Neural progenitor cell (in vitro differentiated cells): ENCODE data around the gene GRB7. TPM values are rescaled to one million over a fixed set of nuclear protein-coding genes. Genes with fewer than 3 reads are reported as not detected.

Experiments
- DNase-seq: peaks from one replicate; pipeline ENCODE4 v3.0.0-alpha.2; 2016; ENCODE audit warnings: low spot score
- H2AFZ ChIP-seq: fragments of 200-600 bp; sonication (generic); replicated peaks from 2 replicates; pipeline ENCODE4 v1.6.1; 2016; ENCODE audit warnings: antibody characterized with exemption
- H3F3A ChIP-seq: fragments of 200-600 bp; sonication (generic); 2 replicates; pipeline ENCODE4 v1.6.1; 2016; ENCODE audit warnings: antibody characterized with exemption, low read depth
- H3K27ac ChIP-seq: fragments of 200-600 bp; sonication (generic); 2 replicates; pipeline ENCODE4 v1.5.1; 2016; ENCODE audit warnings: mild to moderate bottlenecking
- H3K27me3 ChIP-seq: fragments of 200-600 bp; sonication (generic); 2 replicates; pipeline ENCODE4 v1.6.1; 2016; ENCODE audit warnings: mild to moderate bottlenecking, moderate library complexity
- H3K36me3 ChIP-seq: fragments of 200-600 bp; sonication (generic); 2 replicates; pipeline ENCODE4 v1.5.1; 2016
- H3K4me1 ChIP-seq: fragments of 200-600 bp; sonication (generic); 2 replicates; pipeline ENCODE4 v1.6.1; 2016; ENCODE audit warnings: mixed run types
- H3K4me2 ChIP-seq: fragments of 200-600 bp; sonication (generic); 2 replicates; pipeline ENCODE4 v1.6.1; 2016
- H3K4me3 ChIP-seq: fragments of 200-600 bp; sonication (generic); 2 replicates; pipeline ENCODE4 v1.5.1; 2016
- H3K79me2 ChIP-seq: fragments of 200-600 bp; sonication (generic); 2 replicates; pipeline ENCODE4 v1.6.1; 2016; ENCODE audit warnings: low read depth
- H3K9ac ChIP-seq: fragments of 200-600 bp; sonication (generic); 2 replicates; pipeline ENCODE4 v1.6.1; 2016
- H3K9me3 ChIP-seq: fragments of 200-600 bp; sonication (generic); 2 replicates; pipeline ENCODE4 v1.5.1; 2016; ENCODE audit warnings: low read depth
- H4K20me1 ChIP-seq: fragments of 200-600 bp; sonication (generic); 2 replicates; pipeline ENCODE4 v1.6.1; 2016; ENCODE audit warnings: low read depth
- H3K27ac Mint-ChIP-seq: 3 replicates; pipeline ENCODE4 v1.8.0; 2021; ENCODE audit warnings: mixed read lengths
- H3K27me3 Mint-ChIP-seq: 2 replicates; pipeline ENCODE4 v1.8.0; 2022; ENCODE audit warnings: low read depth, mild to moderate bottlenecking, inconsistent platforms, moderate library complexity, mixed read lengths; ENCODE audit not compliant: insufficient read depth
- H3K36me3 Mint-ChIP-seq: 3 replicates; pipeline ENCODE4 v1.8.0; 2021; ENCODE audit warnings: mixed read lengths
- H3K4me1 Mint-ChIP-seq: 3 replicates; pipeline ENCODE4 v1.8.0; 2021; ENCODE audit warnings: mixed read lengths
- H3K4me3 Mint-ChIP-seq: 3 replicates; pipeline ENCODE4 v1.8.0; 2021; ENCODE audit warnings: mild to moderate bottlenecking, moderate library complexity, mixed read lengths
- H3K9me3 Mint-ChIP-seq: 3 replicates; pipeline ENCODE4 v1.8.0; 2020; ENCODE audit warnings: mixed read lengths
- CTCF ChIP-seq: fragments of 200-600 bp; sonication (generic); IDR thresholded peaks from 2 replicates; pipeline ENCODE4 v1.5.1; 2017; ENCODE audit warnings: antibody characterized with exemption, mild to moderate bottlenecking
- EZH2 ChIP-seq: fragments of 200-600 bp; sonication (generic); IDR thresholded peaks from 2 replicates; pipeline ENCODE4 v1.6.1; 2017; ENCODE audit warnings: antibody characterized with exemption, mild to moderate bottlenecking, moderate library complexity
- EZH2phosphoT487 ChIP-seq: fragments of 200-600 bp; sonication (generic); IDR thresholded peaks from 2 replicates; pipeline ENCODE4 v1.6.1; 2017; ENCODE audit warnings: antibody characterized with exemption
- total RNA-seq: library from RNA; depleted of rRNA; stranded (reverse); fragments of >200 nt; gene quantifications from 2 replicates; pipeline ENCODE4 v1.2.3, GENCODE V29; 2015; ENCODE audit warnings: low replicate concordance

GRB7 gene
- total RNA-seq, 1 donor from 2014 or later = 6.0 TPM

- no peak overlapping the region for H2AFZ ChIP-seq
- H3K4me2 ChIP-seq = no peak overlapping the region
- no peaks in the 10 kb centered on the region for H3K9me3 ChIP-seq
- Mint-ChIP-seq H3K4me1 (no peaks in the 10 kb centered on the region), H3K36me3 (no peaks in the 10 kb centered on the region), H3K4me3 (no peak overlapping the region), H3K27ac (no peak overlapping the region), H3K27me3 (no peaks in the 10 kb centered on the region), H3K9me3 (no peaks in the 10 kb centered on the region)
- no peaks in the 10 kb centered on the region for H4K20me1 ChIP-seq
- no peaks in the 10 kb centered on the region for H3F3A ChIP-seq
- no peak overlapping the region for H3K4me3 ChIP-seq
- peaks cover 5% of the 10 kb centered on the region for H3K4me1 ChIP-seq
- H3K27me3 ChIP-seq = no peaks in the 10 kb centered on the region
- TF ChIP-seq EZH2 = no peak
- no peak for TF ChIP-seq EZH2phosphoT487
- no peak for TF ChIP-seq CTCF
- H3K9ac ChIP-seq = no peak overlapping the region
- DNase-seq = no peak
- H3K36me3 ChIP-seq = no peaks in the 10 kb centered on the region
- no peak overlapping the region for H3K27ac ChIP-seq
- no peaks in the 10 kb centered on the region for H3K79me2 ChIP-seq
Measured at GRCh38 chr17:39781031-39781860, 43.5 kb downstream of the GRB7 start.

DNA sequence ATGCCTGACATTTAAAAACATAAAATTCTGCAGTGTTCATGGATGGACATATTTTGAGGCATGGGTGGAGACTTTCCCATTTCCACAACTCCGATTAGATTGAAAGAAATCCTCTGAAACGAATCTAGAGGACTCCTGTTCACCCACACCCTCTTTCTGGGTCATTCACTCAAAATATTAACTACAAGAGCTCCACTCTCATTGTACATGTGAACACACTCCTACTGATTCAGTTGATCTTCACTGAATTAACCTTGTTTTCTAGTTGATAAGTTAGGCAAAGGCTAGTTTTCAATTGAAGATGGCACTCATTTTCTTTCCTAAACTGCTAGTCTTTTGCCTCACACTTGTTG is 44.1 kb downstream of the GRB7 start:
- DNase-seq = no peak
- Histone ChIP-seq H3F3A (no peaks in the 10 kb centered on the region), H4K20me1 (no peaks in the 10 kb centered on the region), H3K9me3 (no peaks in the 10 kb centered on the region), H3K9ac (no peak overlapping the region), H3K4me1 (peaks cover 5% of the 10 kb centered on the region), H2AFZ (no peak overlapping the region), H3K27me3 (no peaks in the 10 kb centered on the region), H3K36me3 (no peaks in the 10 kb centered on the region), H3K79me2 (no peaks in the 10 kb centered on the region), H3K4me3 (no peak overlapping the region), H3K4me2 (no peak overlapping the region), H3K27ac (no peak overlapping the region)
- no peaks in the 10 kb centered on the region for H3K36me3 Mint-ChIP-seq
- H3K4me1 Mint-ChIP-seq = no peaks in the 10 kb centered on the region
- H3K4me3 Mint-ChIP-seq = no peak overlapping the region
- no peaks in the 10 kb centered on the region for H3K27me3 Mint-ChIP-seq
- H3K27ac Mint-ChIP-seq = no peak overlapping the region
- TF ChIP-seq CTCF (no peak), EZH2 (no peak)
- H3K9me3 Mint-ChIP-seq = no peaks in the 10 kb centered on the region

DNA sequence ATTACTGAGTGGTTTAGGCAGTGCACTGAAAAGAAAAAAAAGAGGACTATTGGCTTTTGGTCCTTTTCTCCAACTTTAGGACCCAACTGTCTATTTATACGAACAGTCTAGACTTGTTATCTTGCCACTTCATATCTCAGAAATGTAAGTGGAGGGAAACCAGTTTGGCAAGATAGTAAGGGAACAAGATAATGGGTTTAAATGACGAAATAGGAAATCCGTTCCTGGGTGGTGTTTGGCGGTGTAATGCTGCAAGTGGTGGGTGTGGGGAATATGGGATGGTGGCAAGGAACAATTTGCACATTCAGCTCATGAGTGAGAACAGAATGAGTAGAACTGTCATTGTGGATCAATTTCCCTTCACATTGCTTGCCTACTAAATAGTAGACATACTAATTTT is 44.7 kb downstream of the GRB7 start:
- Histone ChIP-seq H3K4me1 (peaks cover 5% of the 10 kb centered on the region), H3K27ac (no peak overlapping the region), H3K9me3 (no peaks in the 10 kb centered on the region), H3K4me2 (no peak overlapping the region), H3K4me3 (no peak overlapping the region), H4K20me1 (no peaks in the 10 kb centered on the region), H3F3A (no peaks in the 10 kb centered on the region), H2AFZ (no peak overlapping the region), H3K9ac (no peak overlapping the region), H3K27me3 (no peaks in the 10 kb centered on the region), H3K79me2 (no peaks in the 10 kb centered on the region), H3K36me3 (no peaks in the 10 kb centered on the region)
- no peaks in the 10 kb centered on the region for H3K36me3 Mint-ChIP-seq
- H3K27ac Mint-ChIP-seq = no peak overlapping the region
- H3K27me3 Mint-ChIP-seq = no peaks in the 10 kb centered on the region
- H3K9me3 Mint-ChIP-seq = no peaks in the 10 kb centered on the region
- H3K4me3 Mint-ChIP-seq = no peak overlapping the region
- TF ChIP-seq EZH2phosphoT487 = no peak
- TF ChIP-seq EZH2 = no peak
- no peak for TF ChIP-seq CTCF
- no peaks in the 10 kb centered on the region for H3K4me1 Mint-ChIP-seq
- DNase-seq = no peak
